ENCODE measurements around the gene DNAI1.

DNAI1 gene

DNA sequence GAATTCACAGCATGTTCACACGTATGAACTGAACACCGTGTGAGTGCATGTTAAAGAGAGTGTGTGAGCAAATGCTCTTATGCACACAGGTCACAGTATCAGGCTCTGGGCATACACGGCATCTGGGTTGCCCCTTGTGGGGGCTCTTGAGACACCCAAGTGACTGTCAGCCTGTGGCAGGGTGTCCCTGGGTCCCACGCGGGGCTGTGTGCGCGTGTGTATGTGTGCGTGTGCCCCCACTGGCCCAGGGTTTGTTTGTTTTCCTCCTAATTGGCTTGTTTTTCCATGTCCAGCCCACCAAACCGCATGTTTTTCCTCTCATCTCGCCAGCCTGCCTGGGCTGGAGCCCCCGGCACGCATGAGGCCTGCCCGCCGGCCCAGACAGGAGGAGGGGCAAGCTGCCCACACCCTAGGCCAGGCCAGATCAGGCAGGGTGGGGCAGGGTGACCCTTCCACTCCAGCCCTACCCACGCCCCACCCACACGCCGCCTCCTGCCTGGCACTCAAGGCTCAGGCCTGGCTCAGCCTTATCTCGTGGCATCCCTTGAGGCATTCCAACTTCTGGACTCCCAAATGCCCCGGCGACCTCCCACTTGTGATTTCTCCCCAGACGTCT is 102.1 kb downstream of the DNAI1 start:
- no peak for DNase-seq

DNA sequence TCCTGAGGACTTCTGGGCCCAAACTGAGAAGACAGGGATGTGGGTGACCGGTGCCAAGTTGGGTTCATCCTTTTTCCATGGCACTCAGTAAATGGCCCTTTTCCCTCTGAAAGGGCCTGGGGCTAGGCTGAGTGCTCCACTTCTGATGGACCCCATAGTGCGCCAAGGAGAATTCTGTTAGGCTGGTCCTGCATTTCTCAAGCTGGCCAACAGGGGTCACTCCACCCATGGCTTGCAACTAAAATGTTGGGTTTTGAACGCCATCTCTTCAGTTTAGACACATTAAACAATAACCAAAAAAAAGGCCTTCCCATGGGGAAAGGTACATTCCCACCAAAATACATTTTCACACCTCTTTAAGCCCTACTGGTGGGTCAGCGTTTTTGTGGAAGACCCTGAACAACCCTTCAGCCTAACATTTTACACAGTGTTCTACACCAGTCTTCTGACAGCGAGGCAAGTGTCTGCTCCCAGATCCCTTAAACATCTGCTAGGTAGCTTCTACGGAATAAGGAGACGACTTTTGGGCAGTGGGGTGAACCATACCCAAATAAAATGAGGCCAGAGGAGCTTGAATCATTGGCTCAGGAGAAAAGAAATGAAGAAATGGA is 103.6 kb downstream of the DNAI1 start:
- DNase-seq, result no peak

DNA sequence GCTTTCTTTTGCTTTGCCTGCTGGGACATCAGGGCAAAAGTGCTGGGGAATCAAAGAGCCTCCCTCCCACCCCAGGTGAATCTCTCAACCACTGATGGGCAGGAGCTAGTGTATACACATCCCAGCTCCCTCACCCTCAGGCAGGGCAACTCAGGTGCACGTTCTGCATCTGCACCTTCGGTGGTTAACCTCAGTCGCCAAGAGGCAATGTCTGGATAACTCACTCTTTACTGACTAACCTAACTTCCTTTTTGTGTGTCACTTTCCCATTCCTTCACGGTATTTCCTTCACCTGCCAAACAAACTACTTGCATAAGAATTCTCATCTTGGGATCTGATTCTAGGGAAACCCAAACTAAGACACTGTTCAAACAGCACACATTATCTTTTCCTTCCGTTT is 104.7 kb downstream of the DNAI1 start:
- DNase-seq, result no peak

DNA sequence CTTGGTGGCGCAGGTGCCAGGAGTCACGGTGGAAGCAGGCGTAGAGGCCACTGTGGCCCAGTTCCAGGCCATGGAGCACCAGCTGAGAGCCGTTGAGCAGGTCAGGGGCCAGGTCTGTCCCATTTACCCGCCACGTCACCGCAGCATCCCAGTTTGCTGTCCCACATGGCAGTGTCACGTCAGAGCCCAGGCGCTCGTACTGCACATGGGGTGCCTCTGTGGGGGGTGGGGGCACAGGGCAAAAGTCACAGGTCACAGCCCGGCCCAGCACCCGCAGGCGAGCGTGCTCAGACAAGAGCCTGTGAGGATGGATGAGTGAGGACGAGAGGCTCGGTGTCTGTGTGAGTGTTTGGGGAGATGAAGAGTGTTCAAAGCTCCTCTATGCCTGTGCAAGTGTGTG is 106.0 kb downstream of the DNAI1 start:
- DNase-seq, result no peak

DNA sequence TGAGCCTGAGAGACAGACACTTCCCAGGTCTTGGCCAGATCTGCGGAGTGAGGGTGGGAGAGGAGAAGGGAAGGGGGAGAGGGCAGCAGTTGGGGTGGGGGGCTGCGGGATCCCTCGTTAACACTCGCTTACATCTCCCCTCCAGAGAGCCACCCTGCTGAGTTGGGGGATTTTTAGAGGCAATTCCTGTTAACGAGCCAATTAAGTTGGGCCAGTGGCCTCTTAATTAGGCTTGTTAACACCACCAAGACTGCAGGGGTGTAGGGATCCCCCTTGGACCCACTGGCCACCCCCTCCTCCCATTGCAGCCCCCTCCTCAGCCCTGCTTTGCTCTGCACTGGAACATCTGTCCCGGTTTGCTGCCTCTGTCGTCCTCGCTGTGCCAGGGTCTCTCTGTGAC is 107.3 kb downstream of the DNAI1 start:
- no peak for DNase-seq

DNA sequence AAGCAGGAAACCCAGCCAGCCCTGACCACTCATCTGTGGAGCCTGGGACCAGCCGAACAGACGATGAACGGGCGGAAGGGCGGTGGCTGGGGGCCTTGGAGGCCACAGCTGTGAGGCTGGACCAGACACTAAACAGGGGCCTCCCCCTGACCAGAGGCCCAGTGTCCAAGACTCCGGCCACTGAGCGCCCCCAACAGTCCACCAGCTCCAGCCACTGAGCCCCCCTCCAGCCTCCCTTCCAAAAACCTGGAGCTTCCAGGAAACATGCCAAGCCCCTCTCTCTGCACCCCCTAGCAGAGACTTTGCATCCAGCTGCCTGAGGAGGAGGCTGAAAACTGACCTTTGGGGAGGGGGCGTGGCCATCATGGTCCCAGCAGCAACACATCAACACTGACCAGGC is 107.7 kb downstream of the DNAI1 start:
- no peak for DNase-seq

DNA sequence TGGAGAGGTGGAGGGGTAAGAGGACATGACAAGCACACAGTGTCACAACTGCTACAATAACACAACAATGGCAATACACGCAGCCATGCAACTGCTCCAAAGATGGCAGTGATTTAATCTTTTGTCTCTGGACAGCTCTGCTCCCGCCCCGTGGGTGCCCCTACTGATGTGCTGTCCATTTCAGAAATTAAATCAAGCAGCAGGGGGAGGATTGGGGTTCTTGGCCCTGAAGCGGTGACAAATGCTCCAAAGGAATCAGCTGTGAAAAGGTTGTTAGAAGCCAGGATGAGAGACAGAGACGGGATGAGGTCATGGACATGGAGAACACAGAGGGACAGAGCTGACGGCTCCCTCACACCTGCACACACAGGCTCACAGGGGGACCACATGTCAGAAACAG is 108.4 kb downstream of the DNAI1 start:
- no peak for DNase-seq

DNA sequence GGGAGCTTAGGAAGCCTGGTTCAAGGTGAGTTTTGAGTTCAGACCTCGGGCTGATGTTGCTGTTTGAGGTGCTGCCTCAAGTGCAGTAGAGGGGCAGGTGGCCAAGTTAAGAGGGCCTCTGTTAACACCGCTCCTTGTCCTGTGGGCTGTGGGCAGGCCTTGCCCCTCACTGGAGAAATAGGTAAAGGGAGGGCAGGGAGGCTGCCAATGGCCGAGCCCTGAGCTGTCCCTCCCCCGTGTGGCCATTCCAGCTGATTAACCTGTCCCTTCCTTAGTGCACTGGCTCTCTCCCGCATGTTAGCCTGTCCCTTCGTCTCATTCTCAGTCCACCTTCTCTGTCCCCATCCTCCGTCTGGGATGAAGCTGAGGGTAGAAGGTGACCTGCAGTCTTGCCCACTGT is 109.5 kb downstream of the DNAI1 start:
- DNase-seq, result no peak

DNA sequence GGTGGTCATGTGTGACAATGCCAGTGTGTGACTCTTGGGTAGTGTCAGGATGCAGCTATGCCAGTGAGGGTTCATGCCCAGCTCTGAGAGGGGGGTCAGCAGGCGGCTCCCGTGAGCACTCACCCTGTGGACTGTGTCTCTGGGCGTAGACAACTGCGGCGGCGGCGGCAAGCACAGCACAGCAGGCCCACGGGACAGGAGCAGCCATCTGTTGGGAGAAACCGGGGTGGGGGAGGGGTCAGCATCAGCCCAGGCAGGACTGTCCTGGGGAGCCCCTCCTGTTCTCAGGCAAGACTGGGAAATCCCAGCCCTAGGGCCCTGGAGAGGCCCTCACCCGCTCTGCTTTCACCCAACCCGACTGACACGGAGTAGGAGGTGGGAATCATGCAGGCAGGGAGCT is 110.2 kb downstream of the DNAI1 start:
- DNase-seq, result no peak

DNA sequence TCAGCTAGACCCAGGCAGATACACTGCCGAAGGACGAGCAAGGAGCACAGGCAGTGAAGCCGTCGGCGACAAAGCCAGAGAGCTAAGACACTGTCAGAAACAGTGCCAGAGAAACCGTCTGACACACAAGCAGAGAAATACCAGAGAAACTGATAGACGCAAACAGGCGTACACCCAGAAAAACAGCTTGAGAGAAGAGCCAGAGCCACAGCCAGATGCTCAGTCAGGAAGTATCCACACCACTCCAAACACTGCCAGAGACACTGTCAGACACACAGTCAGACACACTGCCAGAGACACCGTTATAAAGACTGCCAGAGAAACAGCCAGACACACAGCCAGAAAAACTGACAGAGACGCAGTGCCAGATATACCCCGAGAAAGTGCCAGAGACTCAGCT is 111.8 kb downstream of the DNAI1 start:
- no peak for DNase-seq

Data from NCI-H2107 (cell line).